Ectodermal cell (in vitro differentiated cells): ENCODE data around the gene KCNA1.

Experiments used
- H3K27ac ChIP-seq: 2 replicates; pipeline ENCODE4 v1.7.0; 2013; ENCODE audit warnings: mild to moderate bottlenecking, low read depth, low read length; ENCODE audit not compliant: insufficient read depth, poor library complexity, severe bottlenecking
- H3K27me3 ChIP-seq: 2 replicates; pipeline ENCODE4 v1.7.0; 2013; ENCODE audit warnings: mild to moderate bottlenecking, low read length; ENCODE audit not compliant: insufficient read depth, control insufficient read depth, poor library complexity, severe bottlenecking
- H3K36me3 ChIP-seq: one replicate; pipeline ENCODE4 v1.7.0; 2013; ENCODE audit warnings: low read length; ENCODE audit not compliant: control insufficient read depth, insufficient read depth
- H3K4me1 ChIP-seq: one replicate; pipeline ENCODE4 v1.7.0; 2013; ENCODE audit warnings: low read length; ENCODE audit not compliant: control insufficient read depth, insufficient read depth
- H3K4me3 ChIP-seq: 2 replicates; pipeline ENCODE4 v1.7.0; 2013; ENCODE audit warnings: low read depth, low read length, control low read depth; ENCODE audit not compliant: insufficient read depth
- H3K9me3 ChIP-seq: 2 replicates; pipeline ENCODE4 v1.7.0; 2013; ENCODE audit warnings: mild to moderate bottlenecking, low read length, moderate library complexity; ENCODE audit not compliant: control insufficient read depth
- WGBS, 2 experiments: methylation state at CpG; one replicate each; pipeline ENCODE4 v1.1.7; 2013; ENCODE audit warnings: missing lambda C conversion rate in 2 of 2; 5-methylcytosine and 5-hydroxymethylcytosine counted together

The KCNA1 gene

DNA sequence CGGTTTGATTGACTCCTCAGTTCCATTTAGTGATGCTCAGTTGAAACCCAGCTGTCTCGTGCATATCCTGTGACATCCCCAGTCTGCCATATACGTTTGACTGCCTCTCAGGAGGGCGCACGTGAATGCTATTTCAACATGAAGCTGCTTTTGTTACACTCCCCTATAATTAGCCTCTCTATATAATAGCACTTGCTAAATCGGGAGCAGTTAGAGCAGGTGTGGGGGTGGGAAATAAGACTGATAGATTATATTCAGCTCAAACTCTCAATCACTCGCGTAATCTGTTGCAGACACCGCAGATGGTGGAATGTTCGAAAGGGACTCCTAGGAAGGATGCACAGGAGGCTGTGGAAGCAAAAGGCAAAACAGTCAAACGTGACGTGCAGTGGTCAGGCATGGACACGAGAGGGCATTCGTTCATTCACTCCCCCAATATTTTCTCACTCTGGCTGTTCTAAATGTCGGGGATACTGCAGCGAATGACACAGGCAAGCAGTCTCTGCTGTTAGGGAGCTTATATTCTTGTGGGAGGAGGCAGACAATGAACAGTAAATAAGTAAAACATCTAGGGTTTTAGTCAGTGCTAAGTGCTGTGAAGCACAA, 29.8 kb downstream of the KCNA1 start:
- Histone ChIP-seq H3K27ac (no peak overlapping the region), H3K27me3 (no peaks in the 10 kb centered on the region), H3K36me3 (no peaks in the 10 kb centered on the region), H3K4me3 (no peak overlapping the region), H3K9me3 (no peaks in the 10 kb centered on the region), H3K4me1 (no peaks in the 10 kb centered on the region)
- 91% methylated on average over 16 of the region's 16 CpGs for WGBS, 2 experiments

DNA sequence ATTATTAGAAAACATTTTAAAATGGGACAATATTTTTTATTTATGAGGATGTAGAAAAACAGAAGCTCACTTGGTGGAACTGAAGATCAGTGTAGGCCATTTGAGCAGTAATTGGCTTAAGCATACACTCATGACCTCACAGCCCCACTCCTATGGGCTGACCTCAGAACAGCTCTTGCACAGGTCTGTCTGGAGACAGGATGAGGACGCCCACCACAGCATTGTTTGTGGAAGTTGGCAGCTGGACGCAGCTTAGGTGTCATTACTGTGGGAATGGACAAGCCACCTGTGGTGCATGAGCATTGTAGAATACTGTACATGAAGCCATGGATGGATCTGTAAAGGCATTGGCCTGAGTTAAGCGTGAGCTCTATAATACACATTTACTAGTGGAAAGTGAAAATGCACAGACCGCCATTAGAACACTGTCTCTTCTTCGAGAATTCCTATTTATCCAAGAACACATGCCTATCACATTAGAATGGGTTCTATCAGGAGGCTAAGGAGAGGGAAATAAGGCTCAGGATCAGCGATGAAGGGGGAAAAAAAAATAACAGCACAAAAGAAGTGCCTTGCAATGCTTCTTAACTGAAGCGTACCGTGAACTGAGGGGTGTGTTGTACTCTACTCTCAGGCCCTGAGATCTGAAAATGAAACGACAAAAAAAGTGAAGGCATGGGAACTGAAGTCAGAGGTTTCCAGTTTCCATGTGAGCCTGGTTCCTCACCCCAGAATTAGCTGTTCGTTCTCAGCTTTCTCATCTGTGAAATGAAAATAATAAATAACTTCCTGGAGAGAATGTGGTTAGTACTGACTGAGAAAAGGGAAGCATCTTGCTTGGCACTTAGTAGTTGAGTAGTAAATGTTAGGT, 33.6 kb downstream of the KCNA1 start:
- WGBS, 2 experiments: 94 to 95% methylated on average over 10 of the region's 10 CpGs
- no peak overlapping the region for H3K4me3 ChIP-seq
- no peak overlapping the region for H3K27ac ChIP-seq
- H3K9me3 ChIP-seq: no peaks in the 10 kb centered on the region
- no peaks in the 10 kb centered on the region for H3K36me3 ChIP-seq
- H3K27me3 ChIP-seq: no peaks in the 10 kb centered on the region
- peaks cover 4% of the 10 kb centered on the region for H3K4me1 ChIP-seq

DNA sequence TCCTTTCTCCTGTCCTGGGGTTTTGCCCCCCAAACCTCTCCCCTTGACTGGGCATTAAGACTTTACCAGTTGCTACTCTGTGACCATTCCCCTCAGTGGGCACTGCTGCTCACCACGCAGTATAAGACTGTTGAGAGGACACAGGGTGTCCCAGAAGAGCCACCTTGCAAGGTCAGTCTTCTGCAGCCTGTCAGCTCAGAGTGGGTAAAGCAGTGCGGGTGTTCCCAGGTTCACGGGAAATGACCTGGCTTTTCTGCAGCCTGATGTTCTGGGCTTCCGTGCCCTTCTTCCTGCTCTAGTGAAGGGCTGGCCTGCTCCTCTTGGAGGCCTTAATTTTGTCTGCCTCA, 34.2 kb downstream of the KCNA1 start:
- 82 to 83% methylated on average over 4 of the region's 4 CpGs for WGBS, 2 experiments
- Histone ChIP-seq H3K9me3 (no peaks in the 10 kb centered on the region), H3K27ac (no peak overlapping the region), H3K27me3 (no peaks in the 10 kb centered on the region), H3K4me3 (no peak overlapping the region), H3K36me3 (no peaks in the 10 kb centered on the region), H3K4me1 (peaks cover 4% of the 10 kb centered on the region)

DNA sequence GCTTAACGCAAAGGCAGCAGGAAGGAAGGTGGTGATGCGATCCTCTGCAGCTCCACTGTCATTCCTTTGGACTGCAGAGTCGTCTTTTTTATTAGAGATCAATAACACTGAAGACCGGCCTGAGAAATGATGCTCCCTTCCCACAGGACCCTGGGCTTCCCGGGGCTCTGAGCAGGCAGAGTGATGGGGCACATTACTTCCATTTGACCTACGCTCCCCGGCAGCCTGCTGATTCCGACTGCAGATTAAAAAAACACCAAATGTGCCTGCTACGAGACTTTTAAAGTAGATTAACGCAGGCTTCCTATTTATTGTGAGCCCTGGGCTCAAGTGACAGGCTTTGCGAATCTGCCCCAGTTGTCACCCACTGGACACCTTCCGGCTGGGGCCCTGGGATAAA, 37.5 kb downstream of the KCNA1 start:
- peaks cover 4% of the 10 kb centered on the region for H3K4me1 ChIP-seq
- no peaks in the 10 kb centered on the region for H3K9me3 ChIP-seq
- no peak overlapping the region for H3K27ac ChIP-seq
- H3K4me3 ChIP-seq: no peak overlapping the region
- H3K27me3 ChIP-seq: no peaks in the 10 kb centered on the region
- WGBS, 2 experiments: 79 to 84% methylated on average over 12 of the region's 12 CpGs
- H3K36me3 ChIP-seq: no peaks in the 10 kb centered on the region

DNA sequence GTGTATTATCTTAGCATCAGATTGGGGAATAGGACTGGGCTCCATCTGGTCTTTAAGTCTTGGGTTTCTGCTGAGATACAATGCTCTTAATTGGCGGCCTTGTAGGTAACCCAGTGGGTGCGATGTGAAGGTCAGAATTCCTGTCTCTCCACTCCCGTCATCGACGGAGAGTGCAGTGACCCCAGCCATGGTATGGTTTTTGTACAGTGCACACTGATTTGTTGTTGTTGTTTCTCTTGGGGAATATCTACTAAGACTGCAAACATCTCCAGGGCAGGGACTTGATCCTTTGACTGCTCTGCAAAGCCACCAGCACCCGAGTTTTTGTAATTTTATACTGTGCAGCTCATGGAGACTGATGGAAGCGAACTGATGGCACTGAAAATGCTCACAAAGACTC, 41.4 kb downstream of the KCNA1 start:
- 93 to 96% methylated on average over 7 of the region's 7 CpGs for WGBS, 2 experiments
- Histone ChIP-seq H3K27me3 (peaks cover 12% of the 10 kb centered on the region), H3K4me3 (no peak overlapping the region)

DNA sequence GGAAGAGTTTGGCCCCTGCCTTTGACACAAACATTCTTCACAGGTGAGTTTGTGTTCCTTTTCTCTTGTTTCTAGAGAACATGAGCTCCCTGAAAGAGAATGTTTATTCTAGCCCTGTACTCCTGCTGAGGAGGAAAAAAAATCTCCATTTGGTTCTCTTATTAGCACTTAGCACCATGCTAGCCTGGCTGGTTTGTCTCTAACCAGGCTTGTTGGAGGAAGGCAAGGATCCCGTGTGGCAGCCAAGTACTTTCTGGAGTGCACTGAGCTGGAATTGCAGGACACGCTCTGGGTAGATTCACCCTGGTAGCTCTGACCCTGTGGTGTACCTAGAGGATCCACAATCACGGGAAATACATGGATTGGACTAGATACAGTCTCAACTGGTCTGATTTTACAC, 41.9 kb downstream of the KCNA1 start:
- no peaks in the 10 kb centered on the region for H3K36me3 ChIP-seq

More for the DNA sequence above, 41.4 kb downstream of the KCNA1 start:
- Histone ChIP-seq H3K27ac (no peak overlapping the region), H3K9me3 (no peaks in the 10 kb centered on the region), H3K4me1 (peaks cover 4% of the 10 kb centered on the region), H3K36me3 (no peaks in the 10 kb centered on the region)

DNA sequence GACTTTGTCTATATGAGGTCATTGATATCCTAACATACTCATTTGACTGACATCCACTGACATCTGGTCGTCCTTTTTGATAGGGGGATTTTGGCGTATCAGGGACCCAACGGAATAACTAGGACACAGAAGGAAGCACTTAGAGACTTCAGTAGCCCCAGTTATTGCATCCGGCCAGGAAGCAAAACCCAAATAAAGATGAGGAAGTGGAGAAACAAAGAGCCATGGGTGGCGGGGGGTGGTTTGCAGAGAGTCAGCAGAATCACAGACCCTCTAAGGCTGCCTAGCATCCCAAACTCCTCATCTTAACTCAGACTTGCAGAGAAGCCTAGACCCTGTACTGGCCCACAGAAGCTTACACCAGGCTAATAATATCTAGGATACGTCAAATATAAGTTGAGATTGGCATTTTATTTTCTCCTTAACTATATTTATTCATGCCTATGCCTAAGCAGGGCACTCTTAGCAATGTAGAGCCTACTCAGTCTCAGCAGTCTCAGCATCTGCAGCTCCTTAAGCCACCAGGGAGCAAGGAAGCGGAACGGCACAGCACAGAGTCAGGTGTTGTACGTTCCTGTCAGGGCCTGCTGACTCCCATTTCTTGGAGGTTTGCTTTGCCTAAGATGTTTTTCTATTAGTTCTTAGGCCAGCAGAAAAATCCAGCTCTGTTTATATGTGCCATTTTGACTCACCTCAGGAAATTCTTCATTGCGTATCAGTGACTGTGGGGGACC, 45.1 kb downstream of the KCNA1 start:
- 91 to 92% methylated on average over 10 of the region's 10 CpGs for WGBS, 2 experiments
- Histone ChIP-seq H3K27me3 (peaks cover 12% of the 10 kb centered on the region), H3K4me1 (peaks cover under 1% of the 10 kb centered on the region), H3K36me3 (no peaks in the 10 kb centered on the region), H3K27ac (no peak overlapping the region), H3K9me3 (no peaks in the 10 kb centered on the region), H3K4me3 (no peak overlapping the region)

More for the DNA sequence above, 41.9 kb downstream of the KCNA1 start:
- H3K9me3 ChIP-seq: no peaks in the 10 kb centered on the region
- H3K27ac ChIP-seq: no peak overlapping the region
- H3K27me3 ChIP-seq: peaks cover 12% of the 10 kb centered on the region
- no peak overlapping the region for H3K4me3 ChIP-seq
- peaks cover 2% of the 10 kb centered on the region for H3K4me1 ChIP-seq
- 80 to 81% methylated on average over 3 of the region's 3 CpGs for WGBS, 2 experiments

DNA sequence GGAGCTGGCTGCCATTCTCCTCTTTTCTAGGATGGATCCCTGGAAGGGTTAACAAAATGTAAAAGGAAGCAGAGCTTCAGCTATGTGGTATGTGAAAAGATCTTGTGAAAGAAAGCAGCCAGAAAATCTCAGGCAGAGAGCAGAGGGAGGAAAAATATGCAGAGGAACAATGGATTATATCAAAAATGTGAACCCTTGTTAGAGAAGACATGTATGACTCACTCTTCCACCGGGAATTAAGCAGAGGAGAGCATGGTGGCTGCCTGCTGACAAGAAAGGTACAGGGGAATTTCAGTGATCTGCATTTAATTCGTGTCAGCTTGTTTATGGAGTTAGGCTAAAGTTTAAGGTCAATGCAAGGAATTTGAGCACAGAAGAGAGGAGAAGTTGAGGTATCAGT, 46.3 kb downstream of the KCNA1 start:
- peaks cover 12% of the 10 kb centered on the region for H3K27me3 ChIP-seq
- no peak overlapping the region for H3K4me3 ChIP-seq
- H3K4me1 ChIP-seq: peaks cover 10% of the 10 kb centered on the region
- no peak overlapping the region for H3K27ac ChIP-seq
- H3K9me3 ChIP-seq: no peaks in the 10 kb centered on the region
- 53 to 59% methylated on average over 2 of the region's 2 CpGs for WGBS, 2 experiments
- no peaks in the 10 kb centered on the region for H3K36me3 ChIP-seq

DNA sequence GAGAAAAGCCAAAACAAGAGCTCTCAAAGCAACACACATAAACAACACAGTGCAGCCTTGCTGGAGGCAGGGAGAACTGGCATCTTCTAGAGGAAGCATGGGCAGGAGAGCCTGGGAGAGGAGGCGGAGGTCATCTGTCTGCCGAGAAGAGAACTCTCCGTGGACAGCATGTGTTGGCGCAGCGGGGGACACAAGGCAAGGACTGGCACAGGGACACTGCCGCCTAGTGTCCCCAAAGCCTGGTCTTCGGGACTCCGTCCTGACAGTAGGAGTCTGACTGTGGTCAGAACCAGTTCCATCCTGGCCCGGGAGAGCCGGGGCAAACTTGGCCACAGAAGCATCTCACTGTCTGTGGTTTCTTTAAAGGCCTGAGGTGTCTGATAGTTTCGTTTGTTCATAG, 47.3 kb downstream of the KCNA1 start:
- peaks cover 12% of the 10 kb centered on the region for H3K27me3 ChIP-seq
- WGBS, 2 experiments: 95% methylated on average over 11 of the region's 11 CpGs
- H3K4me3 ChIP-seq: no peak overlapping the region

DNA sequence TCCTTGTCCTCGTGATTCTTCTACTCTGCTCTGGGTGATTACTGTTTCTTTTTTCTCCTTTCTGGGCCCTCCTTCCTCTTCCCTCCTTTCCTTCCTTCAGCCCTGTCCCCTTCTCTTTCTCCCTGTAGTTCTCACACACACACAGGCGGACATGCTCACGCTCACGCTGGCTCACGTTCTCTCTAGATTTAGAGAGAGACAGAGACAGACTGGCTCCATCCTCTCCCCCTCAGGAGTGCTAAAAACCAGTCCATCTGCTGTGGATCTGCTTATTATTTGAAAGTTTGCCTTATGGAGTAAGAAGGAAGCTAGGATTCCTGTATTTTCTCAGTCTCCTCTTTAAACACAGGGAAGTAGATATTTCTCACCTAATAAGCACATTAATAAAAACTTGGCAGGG, 48.1 kb downstream of the KCNA1 start:
- Histone ChIP-seq H3K27me3 (peaks cover 11% of the 10 kb centered on the region), H3K9me3 (no peaks in the 10 kb centered on the region), H3K4me3 (no peak overlapping the region), H3K27ac (no peak overlapping the region), H3K4me1 (peaks cover 10% of the 10 kb centered on the region), H3K36me3 (no peaks in the 10 kb centered on the region)
- WGBS, 2 experiments: 94 to 95% methylated on average over 5 of the region's 5 CpGs

More for the DNA sequence above, 47.3 kb downstream of the KCNA1 start:
- no peak overlapping the region for H3K27ac ChIP-seq
- H3K4me1 ChIP-seq: peaks cover 10% of the 10 kb centered on the region
- no peaks in the 10 kb centered on the region for H3K9me3 ChIP-seq
- H3K36me3 ChIP-seq: no peaks in the 10 kb centered on the region
